ENCODE results near the gene CRYBB2. TPM values are rescaled to one million over a fixed set of nuclear protein-coding genes. Genes with fewer than 3 reads are reported as not detected.
"Not testable (repeated sequence)": the region's sequence is repeated elsewhere in the genome, so short reads cannot be mapped to it uniquely, and the experiment has no call there.

CRYBB2 gene
- total RNA-seq, 1 experiment from 2014 or later, result not detected

- Histone ChIP-seq H3K9me3 (no peaks in the 10 kb centered on the region), H3K36me3 (no peaks in the 10 kb centered on the region), H3K27me3 (no peaks in the 10 kb centered on the region), H3K4me3 (no peak overlapping the region)
- DNase-seq, result peak; percentile 91
These were observed 8.6 kb upstream of the CRYBB2 start for GRCh38 chr22:25210793-25211192.

- H3K9me3 ChIP-seq, result no peaks in the 10 kb centered on the region
- no peaks in the 10 kb centered on the region for H3K36me3 ChIP-seq
- no peak for DNase-seq
- no peak overlapping the region for H3K4me3 ChIP-seq
- H3K27me3 ChIP-seq, result no peaks in the 10 kb centered on the region
These were observed 7.1 kb upstream of the CRYBB2 start for GRCh38 chr22:25212337-25212736.

- DNase-seq, result no peak
- Histone ChIP-seq H3K27me3 (no peaks in the 10 kb centered on the region), H3K9me3 (no peaks in the 10 kb centered on the region), H3K36me3 (no peaks in the 10 kb centered on the region), H3K4me3 (no peak overlapping the region)
These were observed 6.2 kb upstream of the CRYBB2 start for GRCh38 chr22:25213221-25213620.

GRCh38 chr22:25216230-25216629 lies 3.2 kb upstream of the CRYBB2 start:
- H3K36me3 ChIP-seq, result no peaks in the 10 kb centered on the region
- no peak for DNase-seq
- H3K4me3 ChIP-seq, result no peak overlapping the region
- H3K9me3 ChIP-seq, result no peaks in the 10 kb centered on the region
- H3K27me3 ChIP-seq, result no peaks in the 10 kb centered on the region; the same call in 1 of the 2 replicates

- no peaks in the 10 kb centered on the region; the same call in 1 of the 2 replicates for H3K27me3 ChIP-seq
- H3K9me3 ChIP-seq, result no peaks in the 10 kb centered on the region
- no peak for DNase-seq
- no peak overlapping the region for H3K4me3 ChIP-seq
- H3K36me3 ChIP-seq, result no peaks in the 10 kb centered on the region
These were observed 556 bp downstream of the CRYBB2 start for GRCh38 chr22:25219948-25220442.

- Histone ChIP-seq H3K36me3 (no peaks in the 10 kb centered on the region), H3K27me3 (no peaks in the 10 kb centered on the region; the same call in 1 of the 2 replicates), H3K4me3 (no peak overlapping the region), H3K9me3 (no peaks in the 10 kb centered on the region)
- no peak for DNase-seq
These were observed 2.4 kb downstream of the CRYBB2 start for GRCh38 chr22:25221790-25222189.

GRCh38 chr22:25223269-25223850 lies 3.9 kb downstream of the CRYBB2 start:
- Histone ChIP-seq H3K9me3 (no peaks in the 10 kb centered on the region), H3K36me3 (no peaks in the 10 kb centered on the region), H3K4me3 (no peak overlapping the region), H3K27me3 (no peaks in the 10 kb centered on the region; the same call in 1 of the 2 replicates)
- no peak for DNase-seq

- Histone ChIP-seq H3K27me3 (no peaks in the 10 kb centered on the region), H3K9me3 (no peaks in the 10 kb centered on the region), H3K4me3 (no peak overlapping the region), H3K36me3 (no peaks in the 10 kb centered on the region)
- no peak for DNase-seq
These were observed 9.4 kb downstream of the CRYBB2 start for GRCh38 chr22:25228822-25229221.

- DNase-seq, H3K27me3 ChIP-seq, H3K4me3 ChIP-seq, H3K36me3 ChIP-seq, H3K9me3 ChIP-seq: not testable (repeated sequence)
These were observed 11.3 kb downstream of the CRYBB2 start for GRCh38 chr22:25230760-25231159.

GRCh38 chr22:25232301-25232700 lies 12.9 kb downstream of the CRYBB2 start:
- Histone ChIP-seq H3K4me3 (no peak overlapping the region), H3K9me3 (no peaks in the 10 kb centered on the region), H3K27me3 (no peaks in the 10 kb centered on the region), H3K36me3 (no peaks in the 10 kb centered on the region)
- DNase-seq, result peak; percentile 16

GRCh38 chr22:25233706-25234105 lies 14.3 kb downstream of the CRYBB2 start:
- H3K36me3 ChIP-seq, H3K27me3 ChIP-seq, DNase-seq, H3K9me3 ChIP-seq, H3K4me3 ChIP-seq: not testable (repeated sequence)

- Histone ChIP-seq H3K4me3 (no peak overlapping the region), H3K9me3 (no peaks in the 10 kb centered on the region)
- DNase-seq, result peak; percentile 83
These were observed 16.3 kb downstream of the CRYBB2 start for GRCh38 chr22:25235547-25236290.

GRCh38 chr22:25236417-25236816 lies 17.0 kb downstream of the CRYBB2 start:
- no peaks in the 10 kb centered on the region for H3K9me3 ChIP-seq
- no peaks in the 10 kb centered on the region for H3K36me3 ChIP-seq
- H3K27me3 ChIP-seq, result no peaks in the 10 kb centered on the region
- no peak for DNase-seq
- H3K4me3 ChIP-seq, result no peak overlapping the region

More at GRCh38 chr22:25235547-25236290, 16.3 kb downstream of the CRYBB2 start:
- Histone ChIP-seq H3K36me3 (no peaks in the 10 kb centered on the region), H3K27me3 (no peaks in the 10 kb centered on the region)

GRCh38 chr22:25237503-25237902 lies 18.1 kb downstream of the CRYBB2 start:
- DNase-seq, result no peak
- Histone ChIP-seq H3K27me3 (no peaks in the 10 kb centered on the region), H3K4me3 (no peak overlapping the region), H3K9me3 (no peaks in the 10 kb centered on the region), H3K36me3 (no peaks in the 10 kb centered on the region)

GRCh38 chr22:25238058-25238457 lies 18.6 kb downstream of the CRYBB2 start:
- H3K9me3 ChIP-seq, H3K27me3 ChIP-seq, DNase-seq, H3K4me3 ChIP-seq, H3K36me3 ChIP-seq: not testable (repeated sequence)

- not testable (repeated sequence) for H3K36me3 ChIP-seq, H3K4me3 ChIP-seq, H3K9me3 ChIP-seq, H3K27me3 ChIP-seq, DNase-seq
These were observed 35.7 kb downstream of the CRYBB2 start for GRCh38 chr22:25255169-25255568.

- not testable (repeated sequence) for H3K36me3 ChIP-seq, H3K4me3 ChIP-seq, H3K9me3 ChIP-seq, DNase-seq, H3K27me3 ChIP-seq
These were observed 48.1 kb downstream of the CRYBB2 start for GRCh38 chr22:25267567-25267966.

GRCh38 chr22:25268902-25269301 lies 49.5 kb downstream of the CRYBB2 start:
- not testable (repeated sequence) for H3K4me3 ChIP-seq, DNase-seq, H3K27me3 ChIP-seq, H3K9me3 ChIP-seq, H3K36me3 ChIP-seq
